GM23338 (cell line): ENCODE results near the gene CELF4. TPM values are rescaled to one million over a fixed set of nuclear protein-coding genes. Genes with fewer than 3 reads are reported as not detected.

Experiments used
- ATAC-seq: fragments of 200-7000 bp; cut with Tn5 transposase; 3 replicates; pipeline ENCODE4 v1.9.1; 2020
- DNase-seq: peaks from one replicate; pipeline ENCODE4 v3.0.0-alpha.2; 2015; ENCODE audit warnings: low spot score
- H2AFZ ChIP-seq: fragments of 200-600 bp; sonication (generic); 2 replicates; pipeline ENCODE4 v1.8.0; 2016; ENCODE audit warnings: antibody characterized with exemption, mild to moderate bottlenecking, moderate library complexity
- H3F3A ChIP-seq: fragments of 200-600 bp; sonication (generic); replicated peaks from 2 replicates; pipeline ENCODE4 v1.8.0; 2017; ENCODE audit warnings: antibody characterized with exemption, mixed run types, low read depth
- H3K27ac ChIP-seq: fragments of 200-600 bp; sonication (generic); 2 replicates; pipeline ENCODE4 v1.6.1; 2016; ENCODE audit warnings: low read depth
- H3K27me3 ChIP-seq: fragments of 200-600 bp; sonication (generic); 2 replicates; pipeline ENCODE4 v1.8.0; 2016; ENCODE audit warnings: mild to moderate bottlenecking, mixed run types, moderate library complexity; ENCODE audit not compliant: insufficient read depth
- H3K36me3 ChIP-seq: fragments of 200-600 bp; sonication (generic); 2 replicates; pipeline ENCODE4 v1.8.0; 2016; ENCODE audit warnings: mild to moderate bottlenecking; ENCODE audit not compliant: insufficient read depth
- H3K4me1 ChIP-seq: fragments of 200-600 bp; sonication (generic); 2 replicates; pipeline ENCODE4 v1.8.0; 2016; ENCODE audit warnings: mild to moderate bottlenecking, moderate library complexity; ENCODE audit not compliant: insufficient read depth
- H3K4me2 ChIP-seq: fragments of 200-600 bp; sonication (generic); 2 replicates; pipeline ENCODE4 v1.7.1; 2017; ENCODE audit warnings: mixed run types
- H3K4me3 ChIP-seq: fragments of 200-600 bp; sonication (generic); 2 replicates; pipeline ENCODE4 v1.6.1; 2016; ENCODE audit warnings: mixed run types
- H3K79me2 ChIP-seq: fragments of 200-600 bp; sonication (generic); replicated peaks from 2 replicates; pipeline ENCODE4 v1.8.0; 2017; ENCODE audit warnings: mild to moderate bottlenecking; ENCODE audit not compliant: insufficient read depth
- H3K9me2 ChIP-seq: fragments of 200-600 bp; sonication (generic); 2 replicates; pipeline ENCODE4 v1.8.0; 2017; ENCODE audit not compliant: insufficient read depth
- H4K20me1 ChIP-seq: fragments of 200-600 bp; sonication (generic); replicated peaks from 2 replicates; pipeline ENCODE4 v1.8.0; 2017; ENCODE audit warnings: mild to moderate bottlenecking; ENCODE audit not compliant: insufficient read depth
- H3K27ac Mint-ChIP-seq: 2 replicates; pipeline ENCODE4 v1.8.0; 2020; ENCODE audit warnings: inconsistent platforms, mild to moderate bottlenecking, moderate library complexity, mixed read lengths
- H3K27me3 Mint-ChIP-seq: 3 replicates; pipeline ENCODE4 v1.8.0; 2022; ENCODE audit warnings: low read depth, mild to moderate bottlenecking, moderate library complexity, mixed read lengths, inconsistent platforms; ENCODE audit not compliant: insufficient read depth, poor library complexity
- H3K36me3 Mint-ChIP-seq: 3 replicates; pipeline ENCODE4 v1.8.0; 2021; ENCODE audit warnings: low read depth, mild to moderate bottlenecking, inconsistent platforms, moderate library complexity, mixed read lengths
- H3K4me1 Mint-ChIP-seq: 3 replicates; pipeline ENCODE4 v1.8.0; 2020; ENCODE audit warnings: mild to moderate bottlenecking, inconsistent platforms, mixed read lengths
- H3K4me3 Mint-ChIP-seq: 3 replicates; pipeline ENCODE4 v1.8.0; 2021; ENCODE audit warnings: moderate library complexity, mild to moderate bottlenecking, inconsistent platforms, mixed read lengths
- H3K9me3 Mint-ChIP-seq: 3 replicates; pipeline ENCODE4 v1.8.0; 2020; ENCODE audit warnings: moderate library complexity, mild to moderate bottlenecking, inconsistent platforms, mixed read lengths
- CREB1 ChIP-seq: fragments of 250-450 bp; sonication (Bioruptor Pico); IDR thresholded peaks from 2 replicates; pipeline ENCODE4 v1.5.0; 2020; ENCODE audit warnings: low read depth, mild to moderate bottlenecking, moderate library complexity
- EZH2 ChIP-seq: fragments of 200-600 bp; sonication (generic); IDR thresholded peaks from one replicate; pipeline ENCODE4 v1.8.0; 2017; ENCODE audit warnings: antibody characterized with exemption, mild to moderate bottlenecking, low read depth; ENCODE audit not compliant: unreplicated experiment
- JUNB ChIP-seq: IDR thresholded peaks from one replicate; pipeline ENCODE4 v1.6.1; 2016; ENCODE audit warnings: antibody characterized with exemption; ENCODE audit not compliant: unreplicated experiment
- POLR2AphosphoS5 ChIP-seq: IDR thresholded peaks from 2 replicates; pipeline ENCODE4 v1.6.1; 2016; ENCODE audit warnings: antibody characterized with exemption, low read depth
- STAT1 ChIP-seq: IDR thresholded peaks from one replicate; pipeline ENCODE4 v1.6.1; 2016; ENCODE audit warnings: antibody characterized with exemption; ENCODE audit not compliant: unreplicated experiment
- polyA plus RNA-seq: library from polyadenylated mRNA; unstranded; fragments of >200 nt; fragmentation: Nextera tagmentation; extraction: Ambion mirVana; gene quantifications from 2 replicates; pipeline ENCODE4 v1.2.1, GENCODE V29; 2016
- total RNA-seq: library from RNA; depleted of rRNA; stranded (reverse); fragments of >200 nt; shearing (Covaris generic); gene quantifications from 2 replicates; pipeline ENCODE4 v1.2.3, GENCODE V29; 2014
- TF ChIP-seq, protein P1 (sequence below): IDR thresholded peaks from one replicate; pipeline ENCODE4 v1.6.1; 2018; ENCODE audit warnings: antibody characterized with exemption; ENCODE audit not compliant: unreplicated experiment
- TF ChIP-seq, protein P2 (sequence below): IDR thresholded peaks from 2 replicates; pipeline ENCODE4 v1.6.1; 2016; ENCODE audit warnings: antibody characterized with exemption
- TF ChIP-seq, protein P3 (sequence below), 2 experiments: fragments of 200-600 bp in 1 of 2; sonication (generic) in 1 of 2; conservative IDR thresholded peaks; 2 replicates each; pipeline versions ENCODE4 v1.5.1 to v1.6.1; 2016 to 2017; ENCODE audit warnings: antibody characterized with exemption in 2 of 2, low read depth in 2 of 2, mild to moderate bottlenecking in 2 of 2, moderate library complexity in 1 of 2
- TF ChIP-seq, protein P4 (sequence below): fragments of 250-450 bp; sonication (Bioruptor Pico); IDR thresholded peaks from 2 replicates; pipeline ENCODE4 v1.5.0; 2020; ENCODE audit warnings: mild to moderate bottlenecking, moderate library complexity

Gene CELF4
- total and polyA plus RNA-seq, 2 experiments from 2014 or later, result 2.6 to 6.7 TPM

DNA sequence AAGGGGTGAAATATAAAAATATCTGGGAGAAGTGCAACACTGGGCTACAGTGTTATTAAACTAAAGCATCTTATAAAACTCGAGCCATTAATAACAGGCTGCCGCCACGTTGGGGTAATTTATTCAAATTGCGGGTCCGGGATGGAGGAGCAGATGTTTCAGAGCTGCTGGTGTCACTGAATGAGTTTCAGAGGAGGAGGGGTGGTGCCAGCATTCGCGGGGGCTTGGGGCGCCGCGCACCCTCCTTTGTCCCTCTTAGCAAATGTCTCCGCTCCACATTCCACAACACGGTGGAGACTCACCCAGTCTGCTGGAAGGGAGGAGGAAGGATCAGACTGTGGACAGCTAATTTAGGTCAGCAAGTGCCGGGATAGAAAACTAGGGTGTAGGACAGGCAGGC lies 260.5 kb downstream of the CELF4 start (continued):
- TF ChIP-seq, protein P1, sequence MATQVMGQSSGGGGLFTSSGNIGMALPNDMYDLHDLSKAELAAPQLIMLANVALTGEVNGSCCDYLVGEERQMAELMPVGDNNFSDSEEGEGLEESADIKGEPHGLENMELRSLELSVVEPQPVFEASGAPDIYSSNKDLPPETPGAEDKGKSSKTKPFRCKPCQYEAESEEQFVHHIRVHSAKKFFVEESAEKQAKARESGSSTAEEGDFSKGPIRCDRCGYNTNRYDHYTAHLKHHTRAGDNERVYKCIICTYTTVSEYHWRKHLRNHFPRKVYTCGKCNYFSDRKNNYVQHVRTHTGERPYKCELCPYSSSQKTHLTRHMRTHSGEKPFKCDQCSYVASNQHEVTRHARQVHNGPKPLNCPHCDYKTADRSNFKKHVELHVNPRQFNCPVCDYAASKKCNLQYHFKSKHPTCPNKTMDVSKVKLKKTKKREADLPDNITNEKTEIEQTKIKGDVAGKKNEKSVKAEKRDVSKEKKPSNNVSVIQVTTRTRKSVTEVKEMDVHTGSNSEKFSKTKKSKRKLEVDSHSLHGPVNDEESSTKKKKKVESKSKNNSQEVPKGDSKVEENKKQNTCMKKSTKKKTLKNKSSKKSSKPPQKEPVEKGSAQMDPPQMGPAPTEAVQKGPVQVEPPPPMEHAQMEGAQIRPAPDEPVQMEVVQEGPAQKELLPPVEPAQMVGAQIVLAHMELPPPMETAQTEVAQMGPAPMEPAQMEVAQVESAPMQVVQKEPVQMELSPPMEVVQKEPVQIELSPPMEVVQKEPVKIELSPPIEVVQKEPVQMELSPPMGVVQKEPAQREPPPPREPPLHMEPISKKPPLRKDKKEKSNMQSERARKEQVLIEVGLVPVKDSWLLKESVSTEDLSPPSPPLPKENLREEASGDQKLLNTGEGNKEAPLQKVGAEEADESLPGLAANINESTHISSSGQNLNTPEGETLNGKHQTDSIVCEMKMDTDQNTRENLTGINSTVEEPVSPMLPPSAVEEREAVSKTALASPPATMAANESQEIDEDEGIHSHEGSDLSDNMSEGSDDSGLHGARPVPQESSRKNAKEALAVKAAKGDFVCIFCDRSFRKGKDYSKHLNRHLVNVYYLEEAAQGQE, result no peak
- no peak for TF ChIP-seq JUNB
- TF ChIP-seq, protein P2, sequence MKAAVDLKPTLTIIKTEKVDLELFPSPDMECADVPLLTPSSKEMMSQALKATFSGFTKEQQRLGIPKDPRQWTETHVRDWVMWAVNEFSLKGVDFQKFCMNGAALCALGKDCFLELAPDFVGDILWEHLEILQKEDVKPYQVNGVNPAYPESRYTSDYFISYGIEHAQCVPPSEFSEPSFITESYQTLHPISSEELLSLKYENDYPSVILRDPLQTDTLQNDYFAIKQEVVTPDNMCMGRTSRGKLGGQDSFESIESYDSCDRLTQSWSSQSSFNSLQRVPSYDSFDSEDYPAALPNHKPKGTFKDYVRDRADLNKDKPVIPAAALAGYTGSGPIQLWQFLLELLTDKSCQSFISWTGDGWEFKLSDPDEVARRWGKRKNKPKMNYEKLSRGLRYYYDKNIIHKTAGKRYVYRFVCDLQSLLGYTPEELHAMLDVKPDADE, result no peak

DNA sequence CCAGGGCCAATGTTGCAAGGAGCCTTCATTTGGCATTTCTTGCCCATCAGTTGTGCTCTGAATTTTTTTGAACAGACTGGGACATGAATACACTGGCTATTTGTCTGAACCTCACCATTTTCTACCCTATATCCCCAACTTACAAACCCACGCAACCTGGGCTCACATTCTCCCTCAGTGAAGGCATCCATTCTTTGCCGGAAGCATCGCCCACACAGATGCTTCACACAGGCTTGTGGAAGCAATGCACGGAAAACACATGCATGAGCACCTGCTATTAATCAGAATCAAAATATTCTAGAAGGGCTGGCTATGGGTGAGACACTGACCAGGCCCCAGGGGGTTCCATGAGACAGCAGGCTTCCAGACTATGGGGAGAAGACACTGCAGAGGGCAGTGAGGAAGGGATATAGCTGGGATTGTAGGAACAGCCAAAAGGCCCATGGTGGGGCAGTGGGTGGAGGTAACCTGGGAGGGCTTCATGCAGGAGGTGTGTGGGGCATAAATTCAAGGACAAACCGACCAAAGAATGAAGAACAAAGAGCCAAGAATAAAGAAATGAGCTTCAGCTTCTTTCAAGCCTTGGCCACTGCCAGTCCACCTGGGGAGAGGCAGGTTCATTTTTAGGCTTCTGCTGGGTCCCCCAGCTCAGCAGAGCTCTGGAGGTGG lies 261.5 kb downstream of the CELF4 start:
- Histone ChIP-seq H3K4me3 (no peak overlapping the region), H3F3A (no peaks in the 10 kb centered on the region), H3K27ac (no peak overlapping the region), H3K79me2 (no peaks in the 10 kb centered on the region), H3K4me1 (no peaks in the 10 kb centered on the region), H3K27me3 (no peaks in the 10 kb centered on the region), H2AFZ (no peak overlapping the region), H3K4me2 (no peak overlapping the region), H4K20me1 (no peaks in the 10 kb centered on the region), H3K36me3 (no peaks in the 10 kb centered on the region), H3K9me2 (0 out of 2 replicates have a peak, but pooled peaks cover 6% of the 10 kb centered on the region)
- DNase-seq (no peak), ATAC-seq (no peak)
- Mint-ChIP-seq H3K27me3 (peaks cover 16% of the 10 kb centered on the region), H3K27ac (no peak overlapping the region), H3K4me3 (no peak overlapping the region), H3K4me1 (peaks cover 7% of the 10 kb centered on the region; the same call in 2 of the 3 replicates), H3K36me3 (no peaks in the 10 kb centered on the region), H3K9me3 (no peaks in the 10 kb centered on the region)
- TF ChIP-seq, protein P2, result no peak
- no peak for TF ChIP-seq STAT1
- TF ChIP-seq CREB1 (CRISPR knock-in tag), result no peak
- no peak for TF ChIP-seq POLR2AphosphoS5
- TF ChIP-seq, protein P3, sequence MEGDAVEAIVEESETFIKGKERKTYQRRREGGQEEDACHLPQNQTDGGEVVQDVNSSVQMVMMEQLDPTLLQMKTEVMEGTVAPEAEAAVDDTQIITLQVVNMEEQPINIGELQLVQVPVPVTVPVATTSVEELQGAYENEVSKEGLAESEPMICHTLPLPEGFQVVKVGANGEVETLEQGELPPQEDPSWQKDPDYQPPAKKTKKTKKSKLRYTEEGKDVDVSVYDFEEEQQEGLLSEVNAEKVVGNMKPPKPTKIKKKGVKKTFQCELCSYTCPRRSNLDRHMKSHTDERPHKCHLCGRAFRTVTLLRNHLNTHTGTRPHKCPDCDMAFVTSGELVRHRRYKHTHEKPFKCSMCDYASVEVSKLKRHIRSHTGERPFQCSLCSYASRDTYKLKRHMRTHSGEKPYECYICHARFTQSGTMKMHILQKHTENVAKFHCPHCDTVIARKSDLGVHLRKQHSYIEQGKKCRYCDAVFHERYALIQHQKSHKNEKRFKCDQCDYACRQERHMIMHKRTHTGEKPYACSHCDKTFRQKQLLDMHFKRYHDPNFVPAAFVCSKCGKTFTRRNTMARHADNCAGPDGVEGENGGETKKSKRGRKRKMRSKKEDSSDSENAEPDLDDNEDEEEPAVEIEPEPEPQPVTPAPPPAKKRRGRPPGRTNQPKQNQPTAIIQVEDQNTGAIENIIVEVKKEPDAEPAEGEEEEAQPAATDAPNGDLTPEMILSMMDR (conservative IDR thresholded peaks at IDR 0.05; ENCODE audit: low read depth in 2 of 2), result no peak
- TF ChIP-seq, protein P4, sequence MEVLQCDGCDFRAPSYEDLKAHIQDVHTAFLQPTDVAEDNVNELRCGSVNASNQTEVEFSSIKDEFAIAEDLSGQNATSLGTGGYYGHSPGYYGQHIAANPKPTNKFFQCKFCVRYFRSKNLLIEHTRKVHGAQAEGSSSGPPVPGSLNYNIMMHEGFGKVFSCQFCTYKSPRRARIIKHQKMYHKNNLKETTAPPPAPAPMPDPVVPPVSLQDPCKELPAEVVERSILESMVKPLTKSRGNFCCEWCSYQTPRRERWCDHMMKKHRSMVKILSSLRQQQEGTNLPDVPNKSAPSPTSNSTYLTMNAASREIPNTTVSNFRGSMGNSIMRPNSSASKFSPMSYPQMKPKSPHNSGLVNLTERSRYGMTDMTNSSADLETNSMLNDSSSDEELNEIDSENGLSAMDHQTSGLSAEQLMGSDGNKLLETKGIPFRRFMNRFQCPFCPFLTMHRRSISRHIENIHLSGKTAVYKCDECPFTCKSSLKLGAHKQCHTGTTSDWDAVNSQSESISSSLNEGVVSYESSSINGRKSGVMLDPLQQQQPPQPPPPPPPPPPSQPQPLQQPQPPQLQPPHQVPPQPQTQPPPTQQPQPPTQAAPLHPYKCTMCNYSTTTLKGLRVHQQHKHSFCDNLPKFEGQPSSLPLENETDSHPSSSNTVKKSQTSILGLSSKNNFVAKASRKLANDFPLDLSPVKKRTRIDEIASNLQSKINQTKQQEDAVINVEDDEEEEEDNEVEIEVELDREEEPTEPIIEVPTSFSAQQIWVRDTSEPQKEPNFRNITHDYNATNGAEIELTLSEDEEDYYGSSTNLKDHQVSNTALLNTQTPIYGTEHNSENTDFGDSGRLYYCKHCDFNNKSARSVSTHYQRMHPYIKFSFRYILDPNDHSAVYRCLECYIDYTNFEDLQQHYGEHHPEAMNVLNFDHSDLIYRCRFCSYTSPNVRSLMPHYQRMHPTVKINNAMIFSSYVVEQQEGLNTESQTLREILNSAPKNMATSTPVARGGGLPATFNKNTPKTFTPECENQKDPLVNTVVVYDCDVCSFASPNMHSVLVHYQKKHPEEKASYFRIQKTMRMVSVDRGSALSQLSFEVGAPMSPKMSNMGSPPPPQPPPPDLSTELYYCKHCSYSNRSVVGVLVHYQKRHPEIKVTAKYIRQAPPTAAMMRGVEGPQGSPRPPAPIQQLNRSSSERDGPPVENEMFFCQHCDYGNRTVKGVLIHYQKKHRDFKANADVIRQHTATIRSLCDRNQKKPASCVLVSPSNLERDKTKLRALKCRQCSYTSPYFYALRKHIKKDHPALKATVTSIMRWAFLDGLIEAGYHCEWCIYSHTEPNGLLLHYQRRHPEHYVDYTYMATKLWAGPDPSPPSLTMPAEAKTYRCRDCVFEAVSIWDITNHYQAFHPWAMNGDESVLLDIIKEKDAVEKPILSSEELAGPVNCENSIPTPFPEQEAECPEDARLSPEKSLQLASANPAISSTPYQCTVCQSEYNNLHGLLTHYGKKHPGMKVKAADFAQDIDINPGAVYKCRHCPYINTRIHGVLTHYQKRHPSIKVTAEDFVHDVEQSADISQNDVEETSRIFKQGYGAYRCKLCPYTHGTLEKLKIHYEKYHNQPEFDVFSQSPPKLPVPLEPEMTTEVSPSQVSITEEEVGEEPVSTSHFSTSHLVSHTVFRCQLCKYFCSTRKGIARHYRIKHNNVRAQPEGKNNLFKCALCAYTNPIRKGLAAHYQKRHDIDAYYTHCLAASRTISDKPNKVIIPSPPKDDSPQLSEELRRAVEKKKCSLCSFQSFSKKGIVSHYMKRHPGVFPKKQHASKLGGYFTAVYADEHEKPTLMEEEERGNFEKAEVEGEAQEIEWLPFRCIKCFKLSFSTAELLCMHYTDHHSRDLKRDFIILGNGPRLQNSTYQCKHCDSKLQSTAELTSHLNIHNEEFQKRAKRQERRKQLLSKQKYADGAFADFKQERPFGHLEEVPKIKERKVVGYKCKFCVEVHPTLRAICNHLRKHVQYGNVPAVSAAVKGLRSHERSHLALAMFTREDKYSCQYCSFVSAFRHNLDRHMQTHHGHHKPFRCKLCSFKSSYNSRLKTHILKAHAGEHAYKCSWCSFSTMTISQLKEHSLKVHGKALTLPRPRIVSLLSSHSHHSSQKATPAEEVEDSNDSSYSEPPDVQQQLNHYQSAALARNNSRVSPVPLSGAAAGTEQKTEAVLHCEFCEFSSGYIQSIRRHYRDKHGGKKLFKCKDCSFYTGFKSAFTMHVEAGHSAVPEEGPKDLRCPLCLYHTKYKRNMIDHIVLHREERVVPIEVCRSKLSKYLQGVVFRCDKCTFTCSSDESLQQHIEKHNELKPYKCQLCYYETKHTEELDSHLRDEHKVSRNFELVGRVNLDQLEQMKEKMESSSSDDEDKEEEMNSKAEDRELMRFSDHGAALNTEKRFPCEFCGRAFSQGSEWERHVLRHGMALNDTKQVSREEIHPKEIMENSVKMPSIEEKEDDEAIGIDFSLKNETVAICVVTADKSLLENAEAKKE, result no peak
- no peak for TF ChIP-seq EZH2
- TF ChIP-seq JUNB, result no peak
